Measurements from ENCODE around the gene PCGF3. TPM values are rescaled to one million over a fixed set of nuclear protein-coding genes. Genes with fewer than 3 reads are reported as not detected.

PCGF3 gene
- total RNA-seq, 4 donors from 2014 or later, result 14.5 to 31.9 (median 21.6) TPM

GRCh38 chr4:708631-708933 is 3.0 kb downstream of the PCGF3 start:
- H3K27ac ChIP-seq, result no peak overlapping the region
- intact Hi-C loops (cut with DNase I; ENCODE audit: low total_unique reads), result no loop called here
- no peaks in the 10 kb centered on the region for H3K27me3 ChIP-seq
- in situ Hi-C loops (cut with MboI; ENCODE audit: low sequenced_read_pairs in 4 of 4), result no loop called here
- DNase-seq (no peak), ATAC-seq (no peak)
- no peaks in the 10 kb centered on the region for H3K36me3 ChIP-seq
- TF ChIP-seq POLR2A (IDR thresholded peaks at IDR 0.05) (no peak), CTCF (IDR thresholded peaks at IDR 0.05 in 4 of 5, conservative IDR thresholded peaks at IDR 0.05 in 1 of 5) (no peak)
- no peak overlapping the region for H3K4me3 ChIP-seq
- no peaks in the 10 kb centered on the region for H3K9me3 ChIP-seq
- H3K4me1 ChIP-seq, result peaks cover 21 to 28% of the 10 kb centered on the region in 2 donors

GRCh38 chr4:709348-709747 is 3.7 kb downstream of the PCGF3 start:
- Histone ChIP-seq H3K27ac (no peak overlapping the region), H3K36me3 (no peaks in the 10 kb centered on the region), H3K4me1 (peaks cover 21 to 28% of the 10 kb centered on the region in 2 donors), H3K9me3 (no peaks in the 10 kb centered on the region), H3K27me3 (no peaks in the 10 kb centered on the region), H3K4me3 (no peak overlapping the region)
- intact Hi-C loops (cut with DNase I; ENCODE audit: low total_unique reads), result no loop called here
- ATAC-seq (no peak), DNase-seq (no peak)
- TF ChIP-seq CTCF (IDR thresholded peaks at IDR 0.05 in 4 of 5, conservative IDR thresholded peaks at IDR 0.05 in 1 of 5) (no peak), POLR2A (IDR thresholded peaks at IDR 0.05) (no peak)
- in situ Hi-C loops (cut with MboI; ENCODE audit: low sequenced_read_pairs in 4 of 4), result no loop called here

GRCh38 chr4:710116-710515 is 4.5 kb downstream of the PCGF3 start:
- in situ Hi-C loops (cut with MboI; ENCODE audit: low sequenced_read_pairs in 4 of 4), result no loop called here
- H3K27ac ChIP-seq, result no peak overlapping the region
- ATAC-seq, result no peak
- H3K27me3 ChIP-seq, result no peaks in the 10 kb centered on the region
- H3K36me3 ChIP-seq, result no peaks in the 10 kb centered on the region
- peaks cover 21 to 28% of the 10 kb centered on the region in 2 donors for H3K4me1 ChIP-seq
- H3K4me3 ChIP-seq, result no peak overlapping the region
- intact Hi-C loops (cut with DNase I; ENCODE audit: low total_unique reads), result no loop called here
- no peak for TF ChIP-seq CTCF (IDR thresholded peaks at IDR 0.05 in 4 of 5, conservative IDR thresholded peaks at IDR 0.05 in 1 of 5)
- H3K9me3 ChIP-seq, result no peaks in the 10 kb centered on the region
- no peak for DNase-seq

- H3K4me3 ChIP-seq, result no peak overlapping the region
- no peaks in the 10 kb centered on the region for H3K27me3 ChIP-seq
- TF ChIP-seq POLR2A (IDR thresholded peaks at IDR 0.05), result no peak
- TF ChIP-seq CTCF (IDR thresholded peaks at IDR 0.05 in 4 of 5, conservative IDR thresholded peaks at IDR 0.05 in 1 of 5), result no peak
- no peaks in the 10 kb centered on the region for H3K9me3 ChIP-seq
- H3K27ac ChIP-seq, result no peak overlapping the region
- H3K4me1 ChIP-seq, result peaks cover 21 to 28% of the 10 kb centered on the region in 2 donors
- no peaks in the 10 kb centered on the region for H3K36me3 ChIP-seq
- no peak for DNase-seq
- ATAC-seq, result no peak
- in situ Hi-C loops (cut with MboI; ENCODE audit: low sequenced_read_pairs in 4 of 4) (no loop called here), intact Hi-C loops (cut with DNase I; ENCODE audit: low total_unique reads) (no loop called here)
Observed at GRCh38 chr4:710916-711315, 5.3 kb downstream of the PCGF3 start.

GRCh38 chr4:712093-712492 is 6.5 kb downstream of the PCGF3 start:
- H3K27me3 ChIP-seq, result no peaks in the 10 kb centered on the region
- in situ Hi-C loops (cut with MboI; ENCODE audit: low sequenced_read_pairs in 4 of 4) (no loop called here), intact Hi-C loops (cut with DNase I; ENCODE audit: low total_unique reads) (no loop called here)
- no peaks in the 10 kb centered on the region for H3K9me3 ChIP-seq
- peaks cover 16 to 24% of the 10 kb centered on the region in 2 donors for H3K4me1 ChIP-seq
- no peak overlapping the region for H3K4me3 ChIP-seq
- DNase-seq, result no peak
- no peak overlapping the region for H3K27ac ChIP-seq
- no peaks in the 10 kb centered on the region for H3K36me3 ChIP-seq
- no peak for TF ChIP-seq POLR2A (IDR thresholded peaks at IDR 0.05)
- TF ChIP-seq CTCF (IDR thresholded peaks at IDR 0.05 in 4 of 5, conservative IDR thresholded peaks at IDR 0.05 in 1 of 5), result no peak
- no peak for ATAC-seq

Measured in gastrocnemius medialis (tissue), 4 donors.